Muscle layer of colon (tissue), 2 donors: Measurements from ENCODE around the gene TMEM88.

Source experiments
- H3K27ac ChIP-seq: one replicate; pipeline ENCODE4 v1.7.0; 2013; ENCODE audit warnings: low read depth, mild to moderate bottlenecking, low read length, moderate library complexity
- H3K27me3 ChIP-seq, 2 donors: one replicate each; pipeline ENCODE4 v1.7.0; 2013; ENCODE audit warnings: low read length in 2 of 2, mild to moderate bottlenecking in 2 of 2; ENCODE audit not compliant: insufficient read depth in 2 of 2, control insufficient read depth in 1 of 2
- H3K36me3 ChIP-seq: one replicate; pipeline ENCODE4 v1.7.0; 2013; ENCODE audit warnings: mild to moderate bottlenecking, low read length; ENCODE audit not compliant: insufficient read depth
- H3K4me1 ChIP-seq: one replicate; pipeline ENCODE4 v1.7.0; 2013; ENCODE audit warnings: mild to moderate bottlenecking, low read length; ENCODE audit not compliant: insufficient read depth
- H3K4me3 ChIP-seq, 2 donors: one replicate each; pipeline ENCODE4 v1.7.0; 2013; ENCODE audit warnings: low read length in 2 of 2, low read depth in 1 of 2, mild to moderate bottlenecking in 1 of 2, moderate library complexity in 1 of 2
- H3K9ac ChIP-seq: one replicate; pipeline ENCODE4 v1.7.0; 2013; ENCODE audit warnings: low read length
- H3K9me3 ChIP-seq: one replicate; pipeline ENCODE4 v1.7.0; 2013; ENCODE audit warnings: mild to moderate bottlenecking, low read length
- donor health status: abdominal sarcoma.
- donor health status: Adenocarcinoma of cecum.

The TMEM88 gene

DNA sequence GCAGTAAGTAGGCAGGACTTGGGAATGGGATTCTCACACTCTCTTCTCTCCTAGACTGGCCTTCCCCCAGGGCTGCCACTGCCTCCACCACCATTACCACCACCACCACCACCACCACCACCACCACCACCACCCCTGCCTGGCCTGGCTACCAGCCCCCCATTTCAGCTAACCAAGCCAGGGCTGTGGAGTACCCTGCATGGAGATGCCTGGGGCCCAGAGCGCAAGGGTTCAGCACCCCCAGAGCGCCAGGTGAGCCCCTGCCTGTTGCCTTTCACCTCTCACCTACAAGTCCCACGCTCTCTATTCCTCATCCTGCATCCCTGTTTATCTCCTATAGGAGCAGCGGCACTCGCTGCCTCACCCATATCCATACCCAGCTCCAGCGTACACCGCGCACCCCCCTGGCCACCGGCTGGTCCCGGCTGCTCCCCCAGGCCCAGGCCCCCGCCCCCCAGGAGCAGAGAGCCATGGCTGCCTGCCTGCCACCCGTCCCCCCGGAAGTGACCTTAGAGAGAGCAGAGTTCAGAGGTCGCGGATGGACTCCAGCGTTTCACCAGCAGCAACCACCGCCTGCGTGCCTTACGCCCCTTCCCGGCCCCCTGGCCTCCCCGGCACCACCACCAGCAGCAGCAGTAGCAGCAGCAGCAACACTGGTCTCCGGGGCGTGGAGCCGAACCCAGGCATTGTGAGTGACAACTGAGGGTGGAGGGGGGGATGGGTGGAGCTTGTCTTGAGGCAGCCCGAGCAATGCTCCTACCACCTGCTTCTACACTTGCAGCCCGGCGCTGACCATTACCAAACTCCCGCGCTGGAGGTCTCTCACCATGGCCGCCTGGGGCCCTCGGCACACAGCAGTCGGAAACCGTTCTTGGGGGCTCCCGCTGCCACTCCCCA, 7.9 kb upstream of the TMEM88 start:
- Histone ChIP-seq H3K36me3 (peaks cover 38% of the 10 kb centered on the region), H3K27ac (no peak overlapping the region), H3K9ac (no peak overlapping the region), H3K9me3 (no peaks in the 10 kb centered on the region), H3K4me3 (no peak overlapping the region), H3K4me1 (peaks cover 23% of the 10 kb centered on the region), H3K27me3 (no peaks in the 10 kb centered on the region)

DNA sequence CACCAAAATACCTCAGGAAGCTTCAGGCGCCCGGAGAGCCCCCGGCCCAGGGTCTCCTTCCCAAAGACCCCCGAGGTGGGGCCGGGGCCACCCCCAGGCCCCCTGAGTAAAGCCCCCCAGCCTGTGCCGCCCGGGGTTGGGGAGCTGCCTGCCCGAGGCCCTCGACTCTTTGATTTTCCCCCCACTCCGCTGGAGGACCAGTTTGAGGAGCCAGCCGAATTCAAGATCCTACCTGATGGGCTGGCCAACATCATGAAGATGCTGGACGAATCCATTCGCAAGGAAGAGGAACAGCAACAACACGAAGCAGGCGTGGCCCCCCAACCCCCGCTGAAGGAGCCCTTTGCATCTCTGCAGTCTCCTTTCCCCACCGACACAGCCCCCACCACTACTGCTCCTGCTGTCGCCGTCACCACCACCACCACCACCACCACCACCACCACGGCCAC, 6.7 kb upstream of the TMEM88 start:
- Histone ChIP-seq H3K36me3 (peaks cover 49% of the 10 kb centered on the region), H3K9me3 (no peaks in the 10 kb centered on the region), H3K4me3 (no peak overlapping the region), H3K4me1 (peaks cover 22% of the 10 kb centered on the region), H3K27me3 (no peaks in the 10 kb centered on the region), H3K27ac (no peak overlapping the region), H3K9ac (no peak overlapping the region)

DNA sequence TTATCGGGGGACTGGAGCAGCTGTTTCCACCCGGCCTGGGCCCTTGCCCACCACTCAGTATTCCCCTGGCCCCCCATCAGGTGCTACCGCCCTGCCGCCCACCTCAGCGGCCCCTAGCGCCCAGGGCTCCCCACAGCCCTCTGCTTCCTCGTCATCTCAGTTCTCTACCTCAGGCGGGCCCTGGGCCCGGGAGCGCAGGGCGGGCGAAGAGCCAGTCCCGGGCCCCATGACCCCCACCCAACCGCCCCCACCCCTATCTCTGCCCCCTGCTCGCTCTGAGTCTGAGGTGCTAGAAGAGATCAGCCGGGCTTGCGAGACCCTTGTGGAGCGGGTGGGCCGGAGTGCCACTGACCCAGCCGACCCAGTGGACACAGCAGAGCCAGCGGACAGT, 6.1 kb upstream of the TMEM88 start:
- H3K9me3 ChIP-seq: no peaks in the 10 kb centered on the region
- H3K27me3 ChIP-seq: no peaks in the 10 kb centered on the region
- H3K27ac ChIP-seq: no peak overlapping the region
- H3K4me1 ChIP-seq: peaks cover 19% of the 10 kb centered on the region
- H3K9ac ChIP-seq: no peak overlapping the region
- peaks cover 50% of the 10 kb centered on the region for H3K36me3 ChIP-seq
- no peak overlapping the region for H3K4me3 ChIP-seq

DNA sequence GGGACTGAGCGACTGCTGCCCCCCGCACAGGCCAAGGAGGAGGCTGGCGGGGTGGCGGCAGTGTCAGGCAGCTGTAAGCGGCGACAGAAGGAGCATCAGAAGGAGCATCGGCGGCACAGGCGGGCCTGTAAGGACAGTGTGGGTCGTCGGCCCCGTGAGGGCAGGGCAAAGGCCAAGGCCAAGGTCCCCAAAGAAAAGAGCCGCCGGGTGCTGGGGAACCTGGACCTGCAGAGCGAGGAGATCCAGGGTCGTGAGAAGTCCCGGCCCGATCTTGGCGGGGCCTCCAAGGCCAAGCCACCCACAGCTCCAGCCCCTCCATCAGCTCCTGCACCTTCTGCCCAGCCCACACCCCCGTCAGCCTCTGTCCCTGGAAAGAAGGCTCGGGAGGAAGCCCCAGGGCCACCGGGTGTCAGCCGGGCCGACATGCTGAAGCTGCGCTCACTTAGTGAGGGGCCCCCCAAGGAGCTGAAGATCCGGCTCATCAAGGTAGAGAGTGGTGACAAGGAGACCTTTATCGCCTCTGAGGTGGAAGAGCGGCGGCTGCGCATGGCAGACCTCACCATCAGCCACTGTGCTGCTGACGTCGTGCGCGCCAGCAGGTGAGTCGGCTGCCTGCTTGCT, 5.6 kb upstream of the TMEM88 start:
- no peak overlapping the region for H3K27ac ChIP-seq
- H3K9me3 ChIP-seq: no peaks in the 10 kb centered on the region
- H3K4me1 ChIP-seq: peaks cover 19% of the 10 kb centered on the region
- H3K4me3 ChIP-seq: no peak overlapping the region
- peaks cover 50% of the 10 kb centered on the region for H3K36me3 ChIP-seq
- no peaks in the 10 kb centered on the region for H3K27me3 ChIP-seq
- H3K9ac ChIP-seq: no peak overlapping the region

DNA sequence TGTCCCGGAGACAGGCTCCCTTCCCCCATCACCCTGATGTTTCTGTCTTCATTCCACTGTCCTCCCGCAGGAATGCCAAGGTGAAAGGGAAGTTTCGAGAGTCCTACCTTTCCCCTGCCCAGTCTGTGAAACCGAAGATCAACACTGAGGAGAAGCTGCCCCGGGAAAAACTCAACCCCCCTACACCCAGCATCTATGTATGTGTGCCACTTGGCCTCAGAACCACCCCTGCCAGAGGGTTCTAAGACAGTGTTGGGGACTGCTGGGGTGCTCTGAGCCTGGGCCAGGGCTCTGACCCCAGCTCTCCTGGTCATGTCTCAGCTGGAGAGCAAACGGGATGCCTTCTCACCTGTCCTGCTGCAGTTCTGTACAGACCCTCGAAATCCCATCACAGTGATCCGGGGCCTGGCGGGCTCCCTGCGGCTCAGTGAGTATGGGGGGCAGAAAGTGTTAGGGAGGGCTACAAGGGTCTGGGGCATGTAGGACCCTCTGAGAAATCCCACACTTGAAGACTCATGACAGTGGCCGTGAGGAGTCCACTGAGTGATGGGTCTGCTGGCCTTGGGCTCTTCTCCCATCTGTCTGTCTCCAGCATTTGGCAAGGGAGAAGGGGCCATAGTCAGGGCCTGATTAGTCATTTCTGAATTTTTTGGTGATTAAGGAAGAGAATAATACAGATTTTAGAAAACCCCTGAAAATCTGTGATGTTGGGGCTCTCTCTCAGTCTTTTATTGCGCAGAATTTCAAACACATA, 4.9 kb upstream of the TMEM88 start:
- peaks cover 50% of the 10 kb centered on the region for H3K36me3 ChIP-seq

DNA sequence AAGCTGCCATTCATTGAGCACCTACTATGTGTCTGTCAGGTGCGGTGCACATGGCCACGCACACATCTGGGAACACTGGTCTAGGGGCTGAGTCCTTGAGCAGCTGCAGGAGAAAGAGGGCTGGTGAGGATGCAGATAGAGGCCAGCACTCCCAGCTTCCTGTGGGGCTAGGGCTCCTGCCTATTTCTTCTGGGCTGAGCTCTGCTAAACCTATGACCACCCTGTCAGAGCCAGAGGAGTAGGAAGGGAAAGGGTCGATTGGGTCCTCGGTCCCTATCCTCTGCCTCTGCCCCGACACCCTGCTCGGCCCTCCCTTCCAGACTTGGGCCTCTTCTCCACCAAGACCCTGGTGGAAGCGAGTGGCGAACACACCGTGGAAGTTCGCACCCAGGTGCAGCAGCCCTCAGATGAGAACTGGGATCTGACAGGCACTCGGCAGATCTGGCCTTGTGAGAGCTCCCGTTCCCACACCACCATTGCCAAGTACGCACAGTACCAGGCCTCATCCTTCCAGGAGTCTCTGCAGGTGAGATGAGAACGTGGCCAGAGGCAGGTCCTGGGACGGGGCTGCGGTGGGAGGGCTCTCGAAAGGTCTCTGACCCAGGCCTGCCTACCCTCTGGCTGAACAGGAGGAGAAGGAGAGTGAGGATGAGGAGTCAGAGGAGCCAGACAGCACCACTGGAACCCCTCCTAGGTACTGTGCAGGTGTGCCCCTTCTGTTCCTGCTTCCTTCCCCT, 4.0 kb upstream of the TMEM88 start:
- Histone ChIP-seq H3K4me1 (peaks cover 18% of the 10 kb centered on the region), H3K27me3 (no peaks in the 10 kb centered on the region), H3K9me3 (no peaks in the 10 kb centered on the region), H3K9ac (no peak overlapping the region), H3K36me3 (peaks cover 50% of the 10 kb centered on the region), H3K27ac (no peak overlapping the region), H3K4me3 (no peak overlapping the region)

More for the DNA sequence above, 4.9 kb upstream of the TMEM88 start:
- H3K9me3 ChIP-seq: no peaks in the 10 kb centered on the region
- H3K4me3 ChIP-seq: no peak overlapping the region
- H3K9ac ChIP-seq: no peak overlapping the region
- H3K4me1 ChIP-seq: peaks cover 17% of the 10 kb centered on the region
- H3K27me3 ChIP-seq: no peaks in the 10 kb centered on the region
- H3K27ac ChIP-seq: no peak overlapping the region

DNA sequence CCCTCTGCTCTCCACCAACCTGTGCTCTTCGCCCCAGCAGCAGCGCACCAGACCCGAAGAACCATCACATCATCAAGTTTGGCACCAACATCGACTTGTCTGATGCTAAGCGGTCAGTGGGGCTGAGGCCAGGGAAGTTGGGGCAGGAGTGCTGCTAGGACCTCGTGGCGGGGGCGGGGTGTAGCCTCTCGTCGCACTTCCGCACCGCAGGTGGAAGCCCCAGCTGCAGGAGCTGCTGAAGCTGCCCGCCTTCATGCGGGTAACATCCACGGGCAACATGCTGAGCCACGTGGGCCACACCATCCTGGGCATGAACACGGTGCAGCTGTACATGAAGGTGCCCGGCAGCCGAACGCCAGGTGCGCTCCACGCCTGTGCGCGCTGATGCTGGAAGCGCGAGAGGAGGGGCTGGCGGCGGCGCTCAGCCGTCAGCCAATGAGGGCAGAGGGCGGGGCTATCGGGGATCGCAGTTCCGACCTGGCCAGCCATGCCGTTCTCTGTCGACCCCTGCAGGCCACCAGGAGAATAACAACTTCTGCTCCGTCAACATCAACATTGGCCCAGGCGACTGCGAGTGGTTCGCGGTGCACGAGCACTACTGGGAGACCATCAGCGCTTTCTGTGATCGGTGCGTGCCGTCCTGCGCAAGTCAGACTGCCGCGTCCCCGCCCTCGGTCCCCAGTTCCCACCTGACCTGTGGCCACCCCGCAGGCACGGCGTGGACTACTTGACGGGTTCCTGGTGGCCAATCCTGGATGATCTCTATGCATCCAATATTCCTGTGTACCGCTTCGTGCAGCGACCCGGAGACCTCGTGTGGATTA, 3.2 kb upstream of the TMEM88 start:
- Histone ChIP-seq H3K4me3 (no peak overlapping the region), H3K4me1 (peaks cover 26% of the 10 kb centered on the region), H3K27me3 (no peaks in the 10 kb centered on the region), H3K9ac (no peak overlapping the region), H3K36me3 (peaks cover 45% of the 10 kb centered on the region), H3K9me3 (no peaks in the 10 kb centered on the region), H3K27ac (peak overlapping the region; percentile 17)

DNA sequence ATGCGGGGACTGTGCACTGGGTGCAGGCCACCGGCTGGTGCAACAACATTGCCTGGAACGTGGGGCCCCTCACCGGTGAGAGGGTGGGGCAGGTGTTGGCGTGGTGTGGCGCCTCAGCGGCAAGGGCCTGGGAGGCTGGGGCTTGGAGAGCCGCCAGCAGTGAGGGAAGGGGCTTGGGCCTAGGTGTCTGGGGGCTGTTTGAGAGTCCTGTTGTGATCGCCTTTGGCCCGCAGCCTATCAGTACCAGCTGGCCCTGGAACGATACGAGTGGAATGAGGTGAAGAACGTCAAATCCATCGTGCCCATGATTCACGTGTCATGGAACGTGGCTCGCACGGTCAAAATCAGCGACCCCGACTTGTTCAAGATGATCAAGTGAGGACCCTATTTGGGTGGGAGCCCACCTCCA, 2.6 kb upstream of the TMEM88 start:
- H3K4me3 ChIP-seq: no peak overlapping the region
- no peak overlapping the region for H3K9ac ChIP-seq
- H3K9me3 ChIP-seq: no peaks in the 10 kb centered on the region
- H3K4me1 ChIP-seq: peaks cover 27% of the 10 kb centered on the region
- H3K27ac ChIP-seq: peak overlapping the region; percentile 17
- no peaks in the 10 kb centered on the region for H3K27me3 ChIP-seq
- peaks cover 40% of the 10 kb centered on the region for H3K36me3 ChIP-seq

DNA sequence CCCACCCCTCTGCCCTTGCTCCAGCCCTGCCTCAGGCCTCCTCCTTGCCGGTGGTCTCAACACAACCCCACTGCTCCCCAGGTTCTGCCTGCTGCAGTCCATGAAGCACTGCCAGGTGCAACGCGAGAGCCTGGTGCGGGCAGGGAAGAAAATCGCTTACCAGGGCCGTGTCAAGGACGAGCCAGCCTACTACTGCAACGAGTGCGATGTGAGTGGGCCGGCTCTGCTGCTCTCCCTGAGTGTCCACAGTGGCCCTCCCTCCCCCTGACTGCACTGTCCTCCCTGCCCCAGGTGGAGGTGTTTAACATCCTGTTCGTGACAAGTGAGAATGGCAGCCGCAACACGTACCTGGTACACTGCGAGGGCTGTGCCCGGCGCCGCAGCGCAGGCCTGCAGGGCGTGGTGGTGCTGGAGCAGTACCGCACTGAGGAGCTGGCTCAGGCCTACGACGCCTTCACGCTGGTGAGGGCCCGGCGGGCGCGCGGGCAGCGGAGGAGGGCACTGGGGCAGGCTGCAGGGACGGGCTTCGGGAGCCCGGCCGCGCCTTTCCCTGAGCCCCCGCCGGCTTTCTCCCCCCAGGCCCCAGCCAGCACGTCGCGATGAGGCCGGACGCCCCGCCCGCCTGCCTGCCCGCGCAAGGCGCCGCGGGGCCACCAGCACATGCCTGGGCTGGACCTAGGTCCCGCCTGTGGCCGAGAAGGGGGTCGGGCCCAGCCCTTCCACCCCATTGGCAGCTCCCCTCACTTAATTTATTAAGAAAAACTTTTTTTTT, 1.8 kb upstream of the TMEM88 start:
- Histone ChIP-seq H3K4me3 (no peak overlapping the region), H3K36me3 (peaks cover 39% of the 10 kb centered on the region)

DNA sequence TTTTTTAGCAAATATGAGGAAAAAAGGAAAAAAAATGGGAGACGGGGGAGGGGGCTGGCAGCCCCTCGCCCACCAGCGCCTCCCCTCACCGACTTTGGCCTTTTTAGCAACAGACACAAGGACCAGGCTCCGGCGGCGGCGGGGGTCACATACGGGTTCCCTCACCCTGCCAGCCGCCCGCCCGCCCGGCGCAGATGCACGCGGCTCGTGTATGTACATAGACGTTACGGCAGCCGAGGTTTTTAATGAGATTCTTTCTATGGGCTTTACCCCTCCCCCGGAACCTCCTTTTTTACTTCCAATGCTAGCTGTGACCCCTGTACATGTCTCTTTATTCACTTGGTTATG, 1.2 kb upstream of the TMEM88 start:
- no peak overlapping the region for H3K9ac ChIP-seq
- peaks cover 32% of the 10 kb centered on the region for H3K4me1 ChIP-seq
- no peak overlapping the region for H3K27ac ChIP-seq
- H3K4me3 ChIP-seq: no peak overlapping the region
- peaks cover 39% of the 10 kb centered on the region for H3K36me3 ChIP-seq
- H3K27me3 ChIP-seq: no peaks in the 10 kb centered on the region
- H3K9me3 ChIP-seq: no peaks in the 10 kb centered on the region

More for the DNA sequence above, 1.8 kb upstream of the TMEM88 start:
- Histone ChIP-seq H3K9ac (no peak overlapping the region), H3K4me1 (peaks cover 27% of the 10 kb centered on the region), H3K27me3 (no peaks in the 10 kb centered on the region), H3K9me3 (no peaks in the 10 kb centered on the region), H3K27ac (no peak overlapping the region)
